ENCODE data around the gene AMN1.

AMN1 gene

GRCh38 chr12:31644536-31644935, 84.3 kb downstream of the AMN1 start:
- DNase-seq (ENCODE audit: low read depth): no peak

GRCh38 chr12:31641509-31642090, 87.2 kb downstream of the AMN1 start:
- no peak for DNase-seq (ENCODE audit: low read depth)
- no peak overlapping the region for H3K4me3 ChIP-seq (ENCODE audit: low read depth, low read length)

More at GRCh38 chr12:31644536-31644935, 84.3 kb downstream of the AMN1 start:
- H3K4me3 ChIP-seq (ENCODE audit: low read depth, low read length): no peak overlapping the region

- no peak for DNase-seq (ENCODE audit: low read depth)
- no peak overlapping the region for H3K4me3 ChIP-seq (ENCODE audit: low read depth, low read length)
Observed at GRCh38 chr12:31634620-31635019, 94.2 kb downstream of the AMN1 start.

GRCh38 chr12:31633464-31633863, 95.4 kb downstream of the AMN1 start:
- no peak overlapping the region for H3K4me3 ChIP-seq (ENCODE audit: low read depth, low read length)
- DNase-seq (ENCODE audit: low read depth): no peak

GRCh38 chr12:31631809-31632208, 97.0 kb downstream of the AMN1 start:
- DNase-seq (ENCODE audit: low read depth): no peak

GRCh38 chr12:31631023-31631724, 97.6 kb downstream of the AMN1 start:
- H3K4me3 ChIP-seq (ENCODE audit: low read depth, low read length): no peak overlapping the region
- DNase-seq (ENCODE audit: low read depth): no peak

More at GRCh38 chr12:31631809-31632208, 97.0 kb downstream of the AMN1 start:
- no peak overlapping the region for H3K4me3 ChIP-seq (ENCODE audit: low read depth, low read length)

- DNase-seq (ENCODE audit: low read depth): peak; percentile 32
- no peak overlapping the region for H3K4me3 ChIP-seq (ENCODE audit: low read depth, low read length)
Observed at GRCh38 chr12:31629756-31630732, 98.8 kb downstream of the AMN1 start.

GRCh38 chr12:31627456-31628054, 101.3 kb downstream of the AMN1 start:
- no peak for DNase-seq (ENCODE audit: low read depth)
- H3K4me3 ChIP-seq (ENCODE audit: low read depth, low read length): no peak overlapping the region

- DNase-seq (ENCODE audit: low read depth): no peak
- H3K4me3 ChIP-seq (ENCODE audit: low read depth, low read length): no peak overlapping the region
Observed at GRCh38 chr12:31626270-31626995, 102.4 kb downstream of the AMN1 start.

- no peak overlapping the region for H3K4me3 ChIP-seq (ENCODE audit: low read depth, low read length)
- DNase-seq (ENCODE audit: low read depth): no peak
Observed at GRCh38 chr12:31622038-31622437, 106.8 kb downstream of the AMN1 start.
